ENCODE measurements around the gene GNAZ.

Gene GNAZ

DNA sequence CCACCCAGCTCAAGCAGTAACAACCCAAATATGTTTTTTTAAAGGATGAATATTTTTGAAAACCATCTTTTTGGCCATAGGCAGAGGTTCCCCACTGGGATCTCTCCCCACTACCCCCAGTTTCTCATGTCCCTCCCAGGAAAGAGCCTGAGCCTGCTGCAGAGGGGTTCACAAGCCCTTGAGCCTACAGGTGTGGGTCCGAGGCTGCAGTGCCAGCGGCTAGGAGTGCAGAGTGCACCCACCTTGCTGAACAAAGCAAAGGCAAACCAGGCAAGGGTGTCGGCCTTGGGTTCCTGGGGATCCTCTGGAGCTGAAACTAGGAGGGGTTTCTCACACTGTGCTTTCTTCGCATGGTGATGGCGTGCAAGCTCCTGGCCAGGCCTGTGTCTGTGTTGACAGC is 35.0 kb downstream of the GNAZ start:
- peaks cover 4 to 10% of the 10 kb centered on the region in 2 donors for H3K36me3 ChIP-seq (replicated peaks in 1 of 2; ENCODE audit: control insufficient read depth in 2 of 2, insufficient read depth in 2 of 2, low read length in 2 of 2)
- no peak overlapping the region for H3K18ac ChIP-seq (ENCODE audit: low read length)
- peaks cover 0 to 3% of the 10 kb centered on the region in 2 donors for H3K4me1 ChIP-seq (ENCODE audit: control insufficient read depth in 2 of 2, insufficient read depth in 1 of 2, low read depth in 1 of 2, low read length in 2 of 2)
- H2BK120ac ChIP-seq (ENCODE audit: low read depth, low read length), result no peak overlapping the region
- H3K23ac ChIP-seq (ENCODE audit: low read depth, low read length, poor library complexity), result peak overlapping the region; percentile 90
- WGBS, 2 donors (ENCODE audit: extremely low coverage in 2 of 2, insufficient read length in 2 of 2, insufficient replicate concordance in 1 of 2), result no CpG with 5 or more reads among the region's 5 CpGs
- no peak overlapping the region for H2BK5ac ChIP-seq (ENCODE audit: low read length)
- no peak overlapping the region for H3K9ac ChIP-seq (ENCODE audit: low read depth, low read length, poor library complexity)
- H3K4me2 ChIP-seq (ENCODE audit: insufficient read depth, low read length, poor library complexity, severe bottlenecking), result no peak overlapping the region
- no peak overlapping the region for H4K91ac ChIP-seq (ENCODE audit: low read depth, low read length, poor library complexity)
- H3K4ac ChIP-seq (ENCODE audit: low read length), result no peak overlapping the region
- H3K27ac ChIP-seq (replicated peaks; ENCODE audit: low read length), result no peak overlapping the region
- no peak overlapping the region for H4K8ac ChIP-seq (ENCODE audit: low read depth, low read length)
- H3K14ac ChIP-seq (ENCODE audit: low read length), result no peak overlapping the region
- H3K4me3 ChIP-seq (ENCODE audit: low read length in 2 of 2), result no peak overlapping the region
- no peak overlapping the region for H2AFZ ChIP-seq (ENCODE audit: low read length)
- no peak overlapping the region for H2BK12ac ChIP-seq (ENCODE audit: low read length)
- peaks cover 3% of the 10 kb centered on the region for H3K79me1 ChIP-seq (ENCODE audit: low read depth, low read length)
- no peak overlapping the region for H2AK5ac ChIP-seq (ENCODE audit: low read depth, low read length)
- no peaks in the 10 kb centered on the region for H3K27me3 ChIP-seq (ENCODE audit: control insufficient read depth in 3 of 3, insufficient read depth in 3 of 3, low read depth in 1 of 3, low read length in 3 of 3)
- no peaks in the 10 kb centered on the region for H3K9me3 ChIP-seq (replicated peaks in 1 of 2; ENCODE audit: control insufficient read depth in 2 of 2, insufficient read depth in 1 of 2, low read depth in 1 of 2, low read length in 2 of 2)
- DNase-seq (ENCODE audit: low spot score), result no peak
- H2BK15ac ChIP-seq (ENCODE audit: low read length), result no peak overlapping the region

DNA sequence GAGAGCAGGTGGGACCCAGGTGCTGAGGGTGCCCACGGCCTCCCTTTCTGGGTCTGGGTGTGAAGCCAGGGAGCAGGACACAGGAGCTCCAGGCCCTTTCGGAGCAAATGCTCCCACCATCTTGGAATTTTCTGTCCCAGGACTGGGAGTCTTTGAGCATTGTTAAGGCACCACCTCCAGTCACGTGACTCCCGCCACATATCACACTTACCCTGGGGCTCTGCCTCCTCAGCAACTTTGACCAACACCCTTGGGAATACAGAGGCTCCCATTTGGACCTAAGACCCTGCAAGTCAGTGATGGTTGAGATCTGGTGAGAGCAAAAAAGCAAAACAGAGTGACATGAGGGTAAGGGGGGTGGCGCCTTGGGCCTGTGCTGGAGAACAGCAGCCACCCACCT is 35.6 kb downstream of the GNAZ start:
- H2AFZ ChIP-seq (ENCODE audit: low read length), result no peak overlapping the region
- H4K8ac ChIP-seq (ENCODE audit: low read depth, low read length), result no peak overlapping the region
- H4K91ac ChIP-seq (ENCODE audit: low read depth, low read length, poor library complexity), result no peak overlapping the region
- H2BK120ac ChIP-seq (ENCODE audit: low read depth, low read length), result no peak overlapping the region
- no peak overlapping the region for H2BK15ac ChIP-seq (ENCODE audit: low read length)
- H2BK5ac ChIP-seq (ENCODE audit: low read length), result no peak overlapping the region
- H3K36me3 ChIP-seq (replicated peaks in 1 of 2; ENCODE audit: control insufficient read depth in 2 of 2, insufficient read depth in 2 of 2, low read length in 2 of 2), result peaks cover 4 to 10% of the 10 kb centered on the region in 2 donors
- H3K4me1 ChIP-seq (ENCODE audit: control insufficient read depth in 2 of 2, insufficient read depth in 1 of 2, low read depth in 1 of 2, low read length in 2 of 2), result peaks cover 4 to 9% of the 10 kb centered on the region in 2 donors
- no peak overlapping the region for H3K9ac ChIP-seq (ENCODE audit: low read depth, low read length, poor library complexity)
- no peak for DNase-seq (ENCODE audit: low spot score)
- no peak overlapping the region for H2BK12ac ChIP-seq (ENCODE audit: low read length)
- H3K23ac ChIP-seq (ENCODE audit: low read depth, low read length, poor library complexity), result peak overlapping the region; percentile 8
- H3K9me3 ChIP-seq (replicated peaks in 1 of 2; ENCODE audit: control insufficient read depth in 2 of 2, insufficient read depth in 1 of 2, low read depth in 1 of 2, low read length in 2 of 2), result no peaks in the 10 kb centered on the region
- WGBS, 2 donors (ENCODE audit: extremely low coverage in 2 of 2, insufficient read length in 2 of 2, insufficient replicate concordance in 1 of 2), result no CpG with 5 or more reads among the region's 5 CpGs
- no peaks in the 10 kb centered on the region for H3K27me3 ChIP-seq (ENCODE audit: control insufficient read depth in 3 of 3, insufficient read depth in 3 of 3, low read depth in 1 of 3, low read length in 3 of 3)
- no peak overlapping the region for H3K4me2 ChIP-seq (ENCODE audit: insufficient read depth, low read length, poor library complexity, severe bottlenecking)
- no peak overlapping the region for H3K4me3 ChIP-seq (ENCODE audit: low read length in 2 of 2)
- H3K27ac ChIP-seq (replicated peaks; ENCODE audit: low read length), result no peak overlapping the region
- no peak overlapping the region for H3K14ac ChIP-seq (ENCODE audit: low read length)
- H2AK5ac ChIP-seq (ENCODE audit: low read depth, low read length), result no peak overlapping the region
- H3K79me1 ChIP-seq (ENCODE audit: low read depth, low read length), result no peaks in the 10 kb centered on the region
- peak overlapping the region; percentile 8 for H3K18ac ChIP-seq (ENCODE audit: low read length)
- no peak overlapping the region for H3K4ac ChIP-seq (ENCODE audit: low read length)

DNA sequence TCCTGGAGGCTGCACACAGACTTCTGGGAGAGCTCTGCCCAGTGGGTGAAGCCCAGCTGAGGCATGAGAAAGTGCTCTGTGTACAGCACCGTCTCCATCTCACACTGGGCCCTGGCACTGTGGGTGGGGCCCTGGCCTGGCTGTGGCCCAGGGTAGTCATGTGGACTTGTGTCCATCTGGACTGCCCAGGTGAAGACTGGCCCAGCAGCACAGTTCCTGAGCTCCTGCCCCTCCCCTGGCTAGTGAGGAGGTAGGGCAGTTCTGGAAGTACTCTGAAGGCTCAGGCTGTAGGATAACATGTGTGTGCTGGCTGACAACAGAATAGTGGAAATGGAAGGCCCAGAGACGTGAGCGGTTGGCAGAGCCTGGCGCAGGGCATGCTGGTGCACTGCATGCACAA is 36.0 kb downstream of the GNAZ start:
- H3K27me3 ChIP-seq (ENCODE audit: control insufficient read depth in 3 of 3, insufficient read depth in 3 of 3, low read depth in 1 of 3, low read length in 3 of 3), result no peaks in the 10 kb centered on the region
- H2AFZ ChIP-seq (ENCODE audit: low read length), result no peak overlapping the region
- no peak overlapping the region for H3K4me2 ChIP-seq (ENCODE audit: insufficient read depth, low read length, poor library complexity, severe bottlenecking)
- no peak overlapping the region for H3K14ac ChIP-seq (ENCODE audit: low read length)
- H3K4me1 ChIP-seq (ENCODE audit: control insufficient read depth in 2 of 2, insufficient read depth in 1 of 2, low read depth in 1 of 2, low read length in 2 of 2), result peaks cover 4 to 10% of the 10 kb centered on the region in 2 donors
- H3K9ac ChIP-seq (ENCODE audit: low read depth, low read length, poor library complexity), result no peak overlapping the region
- no peak overlapping the region for H2BK5ac ChIP-seq (ENCODE audit: low read length)
- no peak overlapping the region for H2BK15ac ChIP-seq (ENCODE audit: low read length)
- H3K18ac ChIP-seq (ENCODE audit: low read length), result peak overlapping the region; percentile 8
- no peak overlapping the region for H3K27ac ChIP-seq (replicated peaks; ENCODE audit: low read length)
- H2BK12ac ChIP-seq (ENCODE audit: low read length), result no peak overlapping the region
- no peak overlapping the region for H2BK120ac ChIP-seq (ENCODE audit: low read depth, low read length)
- no peaks in the 10 kb centered on the region for H3K79me1 ChIP-seq (ENCODE audit: low read depth, low read length)
- WGBS, 2 donors (ENCODE audit: extremely low coverage in 2 of 2, insufficient read length in 2 of 2, insufficient replicate concordance in 1 of 2), result no CpG with 5 or more reads among the region's 4 CpGs
- peaks cover 4 to 8% of the 10 kb centered on the region in 2 donors for H3K36me3 ChIP-seq (replicated peaks in 1 of 2; ENCODE audit: control insufficient read depth in 2 of 2, insufficient read depth in 2 of 2, low read length in 2 of 2)
- no peak overlapping the region for H3K4me3 ChIP-seq (ENCODE audit: low read length in 2 of 2)
- H4K91ac ChIP-seq (ENCODE audit: low read depth, low read length, poor library complexity), result no peak overlapping the region
- no peak overlapping the region for H4K8ac ChIP-seq (ENCODE audit: low read depth, low read length)
- no peak overlapping the region for H2AK5ac ChIP-seq (ENCODE audit: low read depth, low read length)
- no peak overlapping the region for H3K4ac ChIP-seq (ENCODE audit: low read length)
- H3K9me3 ChIP-seq (replicated peaks in 1 of 2; ENCODE audit: control insufficient read depth in 2 of 2, insufficient read depth in 1 of 2, low read depth in 1 of 2, low read length in 2 of 2), result no peaks in the 10 kb centered on the region
- no peak for DNase-seq (ENCODE audit: low spot score)
- peak overlapping the region; percentile 8 for H3K23ac ChIP-seq (ENCODE audit: low read depth, low read length, poor library complexity)

DNA sequence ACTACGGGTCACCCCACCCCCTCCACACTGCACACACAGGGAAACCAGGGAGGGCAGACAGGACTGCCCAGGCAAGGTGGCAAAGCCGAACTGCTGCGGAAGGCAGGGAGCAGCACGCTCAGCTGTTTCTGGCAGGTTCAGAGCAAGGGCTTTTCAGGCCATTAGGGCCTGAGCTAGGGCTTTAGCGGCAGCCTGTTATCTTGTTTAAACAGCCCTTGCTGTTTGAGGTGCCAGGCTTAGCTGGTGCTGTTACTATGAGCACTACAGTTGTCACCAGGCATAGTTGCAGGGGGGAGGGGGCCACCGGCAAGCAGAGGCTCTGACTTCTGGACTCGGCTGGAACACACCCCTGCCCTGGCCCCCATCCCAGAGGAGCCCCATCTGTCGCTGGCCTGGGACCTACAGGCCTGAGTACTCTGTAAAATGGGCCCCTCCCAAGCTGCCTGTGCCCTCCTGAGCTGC is 36.6 kb downstream of the GNAZ start:
- H3K23ac ChIP-seq (ENCODE audit: low read depth, low read length, poor library complexity), result peak overlapping the region; percentile 86
- no peak overlapping the region for H3K27ac ChIP-seq (replicated peaks; ENCODE audit: low read length)
- H3K4me3 ChIP-seq (ENCODE audit: low read length in 2 of 2), result no peak overlapping the region
- H3K4me1 ChIP-seq (ENCODE audit: control insufficient read depth in 2 of 2, insufficient read depth in 1 of 2, low read depth in 1 of 2, low read length in 2 of 2), result peaks cover 4 to 10% of the 10 kb centered on the region in 2 donors
- no peak overlapping the region for H3K4me2 ChIP-seq (ENCODE audit: insufficient read depth, low read length, poor library complexity, severe bottlenecking)
- peak overlapping the region; percentile 23 for H2BK12ac ChIP-seq (ENCODE audit: low read length)
- H4K91ac ChIP-seq (ENCODE audit: low read depth, low read length, poor library complexity), result no peak overlapping the region
- no peak overlapping the region for H2BK15ac ChIP-seq (ENCODE audit: low read length)
- H3K36me3 ChIP-seq (replicated peaks in 1 of 2; ENCODE audit: control insufficient read depth in 2 of 2, insufficient read depth in 2 of 2, low read length in 2 of 2), result peaks cover under 1 to 8% of the 10 kb centered on the region in 2 donors
- no peaks in the 10 kb centered on the region for H3K79me1 ChIP-seq (ENCODE audit: low read depth, low read length)
- no peak overlapping the region for H2BK120ac ChIP-seq (ENCODE audit: low read depth, low read length)
- no peaks in the 10 kb centered on the region for H3K27me3 ChIP-seq (ENCODE audit: control insufficient read depth in 3 of 3, insufficient read depth in 3 of 3, low read depth in 1 of 3, low read length in 3 of 3)
- no peak overlapping the region for H2BK5ac ChIP-seq (ENCODE audit: low read length)
- no peak for DNase-seq (ENCODE audit: low spot score)
- no CpG with 5 or more reads among the region's 8 CpGs for WGBS, 2 donors (ENCODE audit: extremely low coverage in 2 of 2, insufficient read length in 2 of 2, insufficient replicate concordance in 1 of 2)
- H3K14ac ChIP-seq (ENCODE audit: low read length), result no peak overlapping the region
- H3K18ac ChIP-seq (ENCODE audit: low read length), result peak overlapping the region; percentile 56
- no peak overlapping the region for H2AK5ac ChIP-seq (ENCODE audit: low read depth, low read length)
- H2AFZ ChIP-seq (ENCODE audit: low read length), result no peak overlapping the region
- peak overlapping the region; percentile 51 for H3K9ac ChIP-seq (ENCODE audit: low read depth, low read length, poor library complexity)
- no peaks in the 10 kb centered on the region for H3K9me3 ChIP-seq (replicated peaks in 1 of 2; ENCODE audit: control insufficient read depth in 2 of 2, insufficient read depth in 1 of 2, low read depth in 1 of 2, low read length in 2 of 2)
- no peak overlapping the region for H3K4ac ChIP-seq (ENCODE audit: low read length)
- no peak overlapping the region for H4K8ac ChIP-seq (ENCODE audit: low read depth, low read length)

Measured in neuronal stem cell (in vitro differentiated cells).